SU-DHL-6 (cell line): Measurements from ENCODE around the gene AQP1.

Experiments
- CTCF ChIP-seq: fragments of 200-600 bp; sonication (generic); IDR thresholded peaks from one replicate; pipeline ENCODE4 v1.5.1; 2017; ENCODE audit warnings: antibody characterized with exemption, mild to moderate bottlenecking, low read length, moderate library complexity; ENCODE audit not compliant: insufficient read depth, poor library complexity, severe bottlenecking
- EZH2phosphoT487 ChIP-seq: fragments of 200-600 bp; sonication (generic), shearing (Covaris generic); conservative IDR thresholded peaks from 2 replicates; pipeline ENCODE4 v1.6.1; 2018; ENCODE audit warnings: mild to moderate bottlenecking, antibody characterized with exemption, low read length, moderate library complexity, mixed read lengths

GRCh38 chr7:30915005-30915601 lies 3.5 kb downstream of the AQP1 start:
- TF ChIP-seq CTCF: no peak
- no peak for TF ChIP-seq EZH2phosphoT487
